DND-41 (cell line): ENCODE measurements around the gene SNTA1.

Experiments
- EZH2 ChIP-seq: IDR thresholded peaks from 3 replicates; pipeline ENCODE4 v1.6.1; 2012; ENCODE audit warnings: borderline replicate concordance, low read depth, mild to moderate bottlenecking, moderate library complexity, low read length, inconsistent platforms; ENCODE audit not compliant: severe bottlenecking
- TF ChIP-seq, protein P1 (sequence below): IDR thresholded peaks from 2 replicates; pipeline ENCODE4 v1.5.1; 2012; ENCODE audit warnings: borderline replicate concordance, low read length, moderate library complexity, mild to moderate bottlenecking; ENCODE audit not compliant: poor library complexity, severe bottlenecking; ENCODE audit errors: extremely low read depth

GRCh38 chr20:33411711-33412483, 31.7 kb downstream of the SNTA1 start:
- TF ChIP-seq, protein P1, sequence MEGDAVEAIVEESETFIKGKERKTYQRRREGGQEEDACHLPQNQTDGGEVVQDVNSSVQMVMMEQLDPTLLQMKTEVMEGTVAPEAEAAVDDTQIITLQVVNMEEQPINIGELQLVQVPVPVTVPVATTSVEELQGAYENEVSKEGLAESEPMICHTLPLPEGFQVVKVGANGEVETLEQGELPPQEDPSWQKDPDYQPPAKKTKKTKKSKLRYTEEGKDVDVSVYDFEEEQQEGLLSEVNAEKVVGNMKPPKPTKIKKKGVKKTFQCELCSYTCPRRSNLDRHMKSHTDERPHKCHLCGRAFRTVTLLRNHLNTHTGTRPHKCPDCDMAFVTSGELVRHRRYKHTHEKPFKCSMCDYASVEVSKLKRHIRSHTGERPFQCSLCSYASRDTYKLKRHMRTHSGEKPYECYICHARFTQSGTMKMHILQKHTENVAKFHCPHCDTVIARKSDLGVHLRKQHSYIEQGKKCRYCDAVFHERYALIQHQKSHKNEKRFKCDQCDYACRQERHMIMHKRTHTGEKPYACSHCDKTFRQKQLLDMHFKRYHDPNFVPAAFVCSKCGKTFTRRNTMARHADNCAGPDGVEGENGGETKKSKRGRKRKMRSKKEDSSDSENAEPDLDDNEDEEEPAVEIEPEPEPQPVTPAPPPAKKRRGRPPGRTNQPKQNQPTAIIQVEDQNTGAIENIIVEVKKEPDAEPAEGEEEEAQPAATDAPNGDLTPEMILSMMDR = no peak
- TF ChIP-seq EZH2 = no peak
